ENCODE data around the gene STYX.

DNA sequence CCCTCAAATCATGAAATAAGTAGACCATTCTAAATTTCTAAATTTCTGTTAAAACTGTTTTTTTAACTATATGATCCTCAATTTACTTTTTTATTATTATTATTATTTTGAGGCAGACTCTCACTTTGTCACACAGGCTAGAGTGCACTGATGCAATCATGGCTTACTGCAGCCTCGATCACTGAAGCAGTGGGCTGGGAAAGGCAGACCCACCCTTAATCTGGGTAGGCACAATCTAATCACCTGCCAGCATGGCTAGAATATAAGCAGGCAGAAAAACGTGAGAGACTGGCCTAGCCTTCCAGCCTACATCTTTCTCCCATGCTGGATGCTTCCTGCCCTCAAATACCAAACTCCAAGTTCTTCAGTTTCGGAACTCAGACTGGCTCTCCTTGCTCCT is 36.9 kb upstream of the STYX start:
- TF ChIP-seq, protein P1, sequence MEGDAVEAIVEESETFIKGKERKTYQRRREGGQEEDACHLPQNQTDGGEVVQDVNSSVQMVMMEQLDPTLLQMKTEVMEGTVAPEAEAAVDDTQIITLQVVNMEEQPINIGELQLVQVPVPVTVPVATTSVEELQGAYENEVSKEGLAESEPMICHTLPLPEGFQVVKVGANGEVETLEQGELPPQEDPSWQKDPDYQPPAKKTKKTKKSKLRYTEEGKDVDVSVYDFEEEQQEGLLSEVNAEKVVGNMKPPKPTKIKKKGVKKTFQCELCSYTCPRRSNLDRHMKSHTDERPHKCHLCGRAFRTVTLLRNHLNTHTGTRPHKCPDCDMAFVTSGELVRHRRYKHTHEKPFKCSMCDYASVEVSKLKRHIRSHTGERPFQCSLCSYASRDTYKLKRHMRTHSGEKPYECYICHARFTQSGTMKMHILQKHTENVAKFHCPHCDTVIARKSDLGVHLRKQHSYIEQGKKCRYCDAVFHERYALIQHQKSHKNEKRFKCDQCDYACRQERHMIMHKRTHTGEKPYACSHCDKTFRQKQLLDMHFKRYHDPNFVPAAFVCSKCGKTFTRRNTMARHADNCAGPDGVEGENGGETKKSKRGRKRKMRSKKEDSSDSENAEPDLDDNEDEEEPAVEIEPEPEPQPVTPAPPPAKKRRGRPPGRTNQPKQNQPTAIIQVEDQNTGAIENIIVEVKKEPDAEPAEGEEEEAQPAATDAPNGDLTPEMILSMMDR (conservative IDR thresholded peaks at IDR 0.05; ENCODE audit: low read depth in 2 of 2) = no peak
- TF ChIP-seq EZH2 (IDR thresholded peaks at IDR 0.05; ENCODE audit: low read depth, unreplicated experiment) (no peak), EZH2phosphoT487 (IDR thresholded peaks at IDR 0.05; ENCODE audit: unreplicated experiment) (no peak), JUNB (IDR thresholded peaks at IDR 0.05; ENCODE audit: unreplicated experiment) (no peak), POLR2AphosphoS5 (IDR thresholded peaks at IDR 0.05; ENCODE audit: low read depth) (no peak), NANOG (IDR thresholded peaks at IDR 0.05; ENCODE audit: borderline replicate concordance) (no peak), CREB1 (CRISPR knock-in tag; IDR thresholded peaks at IDR 0.05; ENCODE audit: low read depth) (no peak), ZNF114 (CRISPR knock-in tag; IDR thresholded peaks at IDR 0.05) (no peak), ZNF331 (CRISPR knock-in tag; IDR thresholded peaks at IDR 0.05; ENCODE audit: low read depth) (no peak), STAT1 (IDR thresholded peaks at IDR 0.05; ENCODE audit: unreplicated experiment) (no peak)
- TF ChIP-seq, protein P2, sequence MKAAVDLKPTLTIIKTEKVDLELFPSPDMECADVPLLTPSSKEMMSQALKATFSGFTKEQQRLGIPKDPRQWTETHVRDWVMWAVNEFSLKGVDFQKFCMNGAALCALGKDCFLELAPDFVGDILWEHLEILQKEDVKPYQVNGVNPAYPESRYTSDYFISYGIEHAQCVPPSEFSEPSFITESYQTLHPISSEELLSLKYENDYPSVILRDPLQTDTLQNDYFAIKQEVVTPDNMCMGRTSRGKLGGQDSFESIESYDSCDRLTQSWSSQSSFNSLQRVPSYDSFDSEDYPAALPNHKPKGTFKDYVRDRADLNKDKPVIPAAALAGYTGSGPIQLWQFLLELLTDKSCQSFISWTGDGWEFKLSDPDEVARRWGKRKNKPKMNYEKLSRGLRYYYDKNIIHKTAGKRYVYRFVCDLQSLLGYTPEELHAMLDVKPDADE (IDR thresholded peaks at IDR 0.05) = no peak
- TF ChIP-seq, protein P3, sequence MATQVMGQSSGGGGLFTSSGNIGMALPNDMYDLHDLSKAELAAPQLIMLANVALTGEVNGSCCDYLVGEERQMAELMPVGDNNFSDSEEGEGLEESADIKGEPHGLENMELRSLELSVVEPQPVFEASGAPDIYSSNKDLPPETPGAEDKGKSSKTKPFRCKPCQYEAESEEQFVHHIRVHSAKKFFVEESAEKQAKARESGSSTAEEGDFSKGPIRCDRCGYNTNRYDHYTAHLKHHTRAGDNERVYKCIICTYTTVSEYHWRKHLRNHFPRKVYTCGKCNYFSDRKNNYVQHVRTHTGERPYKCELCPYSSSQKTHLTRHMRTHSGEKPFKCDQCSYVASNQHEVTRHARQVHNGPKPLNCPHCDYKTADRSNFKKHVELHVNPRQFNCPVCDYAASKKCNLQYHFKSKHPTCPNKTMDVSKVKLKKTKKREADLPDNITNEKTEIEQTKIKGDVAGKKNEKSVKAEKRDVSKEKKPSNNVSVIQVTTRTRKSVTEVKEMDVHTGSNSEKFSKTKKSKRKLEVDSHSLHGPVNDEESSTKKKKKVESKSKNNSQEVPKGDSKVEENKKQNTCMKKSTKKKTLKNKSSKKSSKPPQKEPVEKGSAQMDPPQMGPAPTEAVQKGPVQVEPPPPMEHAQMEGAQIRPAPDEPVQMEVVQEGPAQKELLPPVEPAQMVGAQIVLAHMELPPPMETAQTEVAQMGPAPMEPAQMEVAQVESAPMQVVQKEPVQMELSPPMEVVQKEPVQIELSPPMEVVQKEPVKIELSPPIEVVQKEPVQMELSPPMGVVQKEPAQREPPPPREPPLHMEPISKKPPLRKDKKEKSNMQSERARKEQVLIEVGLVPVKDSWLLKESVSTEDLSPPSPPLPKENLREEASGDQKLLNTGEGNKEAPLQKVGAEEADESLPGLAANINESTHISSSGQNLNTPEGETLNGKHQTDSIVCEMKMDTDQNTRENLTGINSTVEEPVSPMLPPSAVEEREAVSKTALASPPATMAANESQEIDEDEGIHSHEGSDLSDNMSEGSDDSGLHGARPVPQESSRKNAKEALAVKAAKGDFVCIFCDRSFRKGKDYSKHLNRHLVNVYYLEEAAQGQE (IDR thresholded peaks at IDR 0.05; ENCODE audit: unreplicated experiment) = no peak
- TF ChIP-seq, protein P4, sequence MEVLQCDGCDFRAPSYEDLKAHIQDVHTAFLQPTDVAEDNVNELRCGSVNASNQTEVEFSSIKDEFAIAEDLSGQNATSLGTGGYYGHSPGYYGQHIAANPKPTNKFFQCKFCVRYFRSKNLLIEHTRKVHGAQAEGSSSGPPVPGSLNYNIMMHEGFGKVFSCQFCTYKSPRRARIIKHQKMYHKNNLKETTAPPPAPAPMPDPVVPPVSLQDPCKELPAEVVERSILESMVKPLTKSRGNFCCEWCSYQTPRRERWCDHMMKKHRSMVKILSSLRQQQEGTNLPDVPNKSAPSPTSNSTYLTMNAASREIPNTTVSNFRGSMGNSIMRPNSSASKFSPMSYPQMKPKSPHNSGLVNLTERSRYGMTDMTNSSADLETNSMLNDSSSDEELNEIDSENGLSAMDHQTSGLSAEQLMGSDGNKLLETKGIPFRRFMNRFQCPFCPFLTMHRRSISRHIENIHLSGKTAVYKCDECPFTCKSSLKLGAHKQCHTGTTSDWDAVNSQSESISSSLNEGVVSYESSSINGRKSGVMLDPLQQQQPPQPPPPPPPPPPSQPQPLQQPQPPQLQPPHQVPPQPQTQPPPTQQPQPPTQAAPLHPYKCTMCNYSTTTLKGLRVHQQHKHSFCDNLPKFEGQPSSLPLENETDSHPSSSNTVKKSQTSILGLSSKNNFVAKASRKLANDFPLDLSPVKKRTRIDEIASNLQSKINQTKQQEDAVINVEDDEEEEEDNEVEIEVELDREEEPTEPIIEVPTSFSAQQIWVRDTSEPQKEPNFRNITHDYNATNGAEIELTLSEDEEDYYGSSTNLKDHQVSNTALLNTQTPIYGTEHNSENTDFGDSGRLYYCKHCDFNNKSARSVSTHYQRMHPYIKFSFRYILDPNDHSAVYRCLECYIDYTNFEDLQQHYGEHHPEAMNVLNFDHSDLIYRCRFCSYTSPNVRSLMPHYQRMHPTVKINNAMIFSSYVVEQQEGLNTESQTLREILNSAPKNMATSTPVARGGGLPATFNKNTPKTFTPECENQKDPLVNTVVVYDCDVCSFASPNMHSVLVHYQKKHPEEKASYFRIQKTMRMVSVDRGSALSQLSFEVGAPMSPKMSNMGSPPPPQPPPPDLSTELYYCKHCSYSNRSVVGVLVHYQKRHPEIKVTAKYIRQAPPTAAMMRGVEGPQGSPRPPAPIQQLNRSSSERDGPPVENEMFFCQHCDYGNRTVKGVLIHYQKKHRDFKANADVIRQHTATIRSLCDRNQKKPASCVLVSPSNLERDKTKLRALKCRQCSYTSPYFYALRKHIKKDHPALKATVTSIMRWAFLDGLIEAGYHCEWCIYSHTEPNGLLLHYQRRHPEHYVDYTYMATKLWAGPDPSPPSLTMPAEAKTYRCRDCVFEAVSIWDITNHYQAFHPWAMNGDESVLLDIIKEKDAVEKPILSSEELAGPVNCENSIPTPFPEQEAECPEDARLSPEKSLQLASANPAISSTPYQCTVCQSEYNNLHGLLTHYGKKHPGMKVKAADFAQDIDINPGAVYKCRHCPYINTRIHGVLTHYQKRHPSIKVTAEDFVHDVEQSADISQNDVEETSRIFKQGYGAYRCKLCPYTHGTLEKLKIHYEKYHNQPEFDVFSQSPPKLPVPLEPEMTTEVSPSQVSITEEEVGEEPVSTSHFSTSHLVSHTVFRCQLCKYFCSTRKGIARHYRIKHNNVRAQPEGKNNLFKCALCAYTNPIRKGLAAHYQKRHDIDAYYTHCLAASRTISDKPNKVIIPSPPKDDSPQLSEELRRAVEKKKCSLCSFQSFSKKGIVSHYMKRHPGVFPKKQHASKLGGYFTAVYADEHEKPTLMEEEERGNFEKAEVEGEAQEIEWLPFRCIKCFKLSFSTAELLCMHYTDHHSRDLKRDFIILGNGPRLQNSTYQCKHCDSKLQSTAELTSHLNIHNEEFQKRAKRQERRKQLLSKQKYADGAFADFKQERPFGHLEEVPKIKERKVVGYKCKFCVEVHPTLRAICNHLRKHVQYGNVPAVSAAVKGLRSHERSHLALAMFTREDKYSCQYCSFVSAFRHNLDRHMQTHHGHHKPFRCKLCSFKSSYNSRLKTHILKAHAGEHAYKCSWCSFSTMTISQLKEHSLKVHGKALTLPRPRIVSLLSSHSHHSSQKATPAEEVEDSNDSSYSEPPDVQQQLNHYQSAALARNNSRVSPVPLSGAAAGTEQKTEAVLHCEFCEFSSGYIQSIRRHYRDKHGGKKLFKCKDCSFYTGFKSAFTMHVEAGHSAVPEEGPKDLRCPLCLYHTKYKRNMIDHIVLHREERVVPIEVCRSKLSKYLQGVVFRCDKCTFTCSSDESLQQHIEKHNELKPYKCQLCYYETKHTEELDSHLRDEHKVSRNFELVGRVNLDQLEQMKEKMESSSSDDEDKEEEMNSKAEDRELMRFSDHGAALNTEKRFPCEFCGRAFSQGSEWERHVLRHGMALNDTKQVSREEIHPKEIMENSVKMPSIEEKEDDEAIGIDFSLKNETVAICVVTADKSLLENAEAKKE (CRISPR knock-in tag; IDR thresholded peaks at IDR 0.05) = no peak

Measured in GM23338 (cell line).